HG02759 (cell line): ENCODE results near the gene SLC17A5.
A peak's percentile ranks its signal among the peaks of the same experiment; 100 is the strongest.
"Not testable (repeated sequence)": the region's sequence is repeated elsewhere in the genome, so short reads cannot be mapped to it uniquely, and the experiment has no call there.

ENCODE experiments used
- ATAC-seq: cut with Tn5 transposase; IDR thresholded peaks from one replicate; pipeline ENCODE4 v1.9.1; 2021; ENCODE audit warnings: mild to moderate bottlenecking, moderate library complexity; ENCODE audit not compliant: unreplicated experiment

Gene SLC17A5, protein sequence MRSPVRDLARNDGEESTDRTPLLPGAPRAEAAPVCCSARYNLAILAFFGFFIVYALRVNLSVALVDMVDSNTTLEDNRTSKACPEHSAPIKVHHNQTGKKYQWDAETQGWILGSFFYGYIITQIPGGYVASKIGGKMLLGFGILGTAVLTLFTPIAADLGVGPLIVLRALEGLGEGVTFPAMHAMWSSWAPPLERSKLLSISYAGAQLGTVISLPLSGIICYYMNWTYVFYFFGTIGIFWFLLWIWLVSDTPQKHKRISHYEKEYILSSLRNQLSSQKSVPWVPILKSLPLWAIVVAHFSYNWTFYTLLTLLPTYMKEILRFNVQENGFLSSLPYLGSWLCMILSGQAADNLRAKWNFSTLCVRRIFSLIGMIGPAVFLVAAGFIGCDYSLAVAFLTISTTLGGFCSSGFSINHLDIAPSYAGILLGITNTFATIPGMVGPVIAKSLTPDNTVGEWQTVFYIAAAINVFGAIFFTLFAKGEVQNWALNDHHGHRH

DNA sequence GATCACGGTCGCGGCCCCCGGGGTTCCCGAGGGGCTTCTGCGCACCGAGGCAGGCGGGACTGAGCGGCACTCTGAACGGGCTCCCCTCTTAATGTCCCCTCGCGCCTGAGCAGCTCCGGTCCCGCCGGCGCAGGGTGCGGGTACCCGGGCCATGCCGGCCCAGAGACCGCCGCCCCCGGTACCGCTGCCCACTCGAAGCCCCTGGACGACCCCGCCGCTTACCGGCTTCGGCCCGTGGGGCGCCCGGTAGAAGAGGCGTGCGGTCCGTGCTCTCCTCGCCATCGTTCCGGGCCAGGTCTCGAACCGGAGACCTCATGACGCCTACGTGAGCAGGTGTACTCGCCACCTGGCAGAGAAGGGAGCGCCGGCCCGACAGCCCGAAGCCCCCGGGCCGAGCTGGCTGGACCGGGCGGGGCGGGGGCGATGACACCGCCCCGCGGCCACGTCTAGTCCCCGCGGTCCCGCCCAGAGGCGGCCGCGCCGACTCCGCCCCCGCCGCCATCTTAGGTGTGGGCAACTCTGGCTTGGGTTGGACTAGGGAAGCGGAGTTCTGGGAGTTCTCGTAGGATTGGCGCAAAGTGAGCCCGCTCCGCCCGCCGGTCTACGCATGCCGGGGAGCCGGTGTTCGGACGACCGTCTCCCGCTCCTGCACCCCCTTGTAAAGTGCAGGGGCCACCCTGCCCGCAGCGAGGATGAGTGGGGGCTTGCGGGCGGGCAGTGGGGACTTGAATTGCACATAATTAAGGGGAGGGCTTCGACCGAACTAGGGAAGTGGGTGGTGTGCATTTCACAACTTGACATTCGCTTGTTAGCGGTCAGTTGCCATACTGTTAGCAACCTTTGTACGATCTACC lies at the start of gene SLC17A5:
Gene SLC17A5, minus strand, starts transcription at position 422 of the 854 bp plus-strand sequence. Its CDS starts 106 bp downstream, at position 316.
- peak; percentile 89 for ATAC-seq

DNA sequence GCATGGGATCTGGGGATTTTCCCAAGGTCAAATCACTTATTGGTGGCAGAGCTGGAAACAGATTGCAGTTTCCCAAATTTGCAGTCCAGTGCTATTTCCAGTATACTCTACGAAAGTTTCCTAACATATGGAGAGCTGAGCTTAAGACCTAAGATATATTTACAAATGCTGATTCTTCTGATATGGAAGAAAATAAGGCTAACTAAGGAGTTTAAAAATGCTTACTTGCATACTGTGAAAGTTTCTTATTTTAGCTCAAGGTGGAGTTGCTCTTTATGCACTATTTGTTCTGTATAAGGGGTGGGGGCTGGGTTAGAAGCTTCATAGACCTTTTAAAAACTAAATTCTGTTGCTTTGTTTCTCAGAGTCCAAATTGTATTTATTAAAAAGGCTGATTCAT lies 49.7 kb upstream of the SLC17A5 start:
- ATAC-seq = no peak

DNA sequence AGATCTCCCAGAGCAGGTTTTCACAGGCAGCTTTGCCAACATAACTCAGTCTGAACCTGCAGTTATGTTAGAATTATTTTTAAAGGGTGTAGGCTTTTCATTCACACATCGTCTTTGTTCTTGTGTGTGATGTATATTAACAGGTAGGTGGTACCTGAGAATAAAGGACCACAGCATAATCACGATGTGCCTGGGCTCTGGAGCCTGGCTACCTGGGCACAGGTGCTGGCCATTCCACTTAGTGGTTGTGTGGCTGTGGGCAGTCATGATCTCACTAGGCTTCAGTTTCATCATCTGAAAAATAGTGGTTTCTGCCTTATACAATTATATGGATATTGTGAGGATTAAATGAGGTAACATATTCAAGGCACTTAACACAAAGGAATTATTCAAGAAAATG lies 48.7 kb upstream of the SLC17A5 start:
- ATAC-seq = no peak

DNA sequence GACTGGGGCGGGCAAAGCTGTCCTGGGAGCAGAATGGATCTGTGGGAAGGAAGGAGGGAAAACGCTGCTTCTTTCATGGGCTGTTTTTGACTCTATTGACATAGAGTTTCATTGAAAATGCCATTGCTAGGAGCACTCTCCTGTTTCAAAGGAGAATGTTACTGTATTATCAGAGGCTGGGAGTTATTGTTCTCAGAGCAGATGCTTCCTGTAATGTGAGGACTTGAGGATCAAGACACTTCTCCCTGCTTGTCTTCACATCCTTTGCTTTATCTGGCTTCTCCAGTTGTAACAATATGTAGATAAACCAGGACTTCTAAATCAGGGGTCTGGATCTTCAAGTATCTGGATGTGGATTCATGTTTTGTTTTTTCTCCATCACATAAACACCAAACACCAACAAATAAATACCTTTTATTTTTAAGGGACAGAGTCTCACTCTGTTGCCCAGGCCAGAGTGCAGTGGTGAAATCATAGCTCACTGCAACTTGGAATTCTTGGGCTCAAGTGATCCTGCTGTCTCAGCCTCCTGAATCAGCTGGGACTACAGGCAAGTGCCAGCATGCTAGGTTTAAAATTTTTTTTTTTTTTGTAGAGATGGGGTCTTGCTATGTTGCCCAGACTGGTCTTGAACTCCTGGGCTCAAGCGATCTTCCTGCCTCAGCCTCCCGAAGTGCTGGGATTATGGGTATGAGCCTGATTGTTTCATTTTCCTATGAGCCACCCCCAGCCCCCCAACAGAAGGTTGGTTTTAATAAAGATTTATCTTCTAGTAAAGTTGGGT lies 46.1 kb upstream of the SLC17A5 start:
- no peak for ATAC-seq

DNA sequence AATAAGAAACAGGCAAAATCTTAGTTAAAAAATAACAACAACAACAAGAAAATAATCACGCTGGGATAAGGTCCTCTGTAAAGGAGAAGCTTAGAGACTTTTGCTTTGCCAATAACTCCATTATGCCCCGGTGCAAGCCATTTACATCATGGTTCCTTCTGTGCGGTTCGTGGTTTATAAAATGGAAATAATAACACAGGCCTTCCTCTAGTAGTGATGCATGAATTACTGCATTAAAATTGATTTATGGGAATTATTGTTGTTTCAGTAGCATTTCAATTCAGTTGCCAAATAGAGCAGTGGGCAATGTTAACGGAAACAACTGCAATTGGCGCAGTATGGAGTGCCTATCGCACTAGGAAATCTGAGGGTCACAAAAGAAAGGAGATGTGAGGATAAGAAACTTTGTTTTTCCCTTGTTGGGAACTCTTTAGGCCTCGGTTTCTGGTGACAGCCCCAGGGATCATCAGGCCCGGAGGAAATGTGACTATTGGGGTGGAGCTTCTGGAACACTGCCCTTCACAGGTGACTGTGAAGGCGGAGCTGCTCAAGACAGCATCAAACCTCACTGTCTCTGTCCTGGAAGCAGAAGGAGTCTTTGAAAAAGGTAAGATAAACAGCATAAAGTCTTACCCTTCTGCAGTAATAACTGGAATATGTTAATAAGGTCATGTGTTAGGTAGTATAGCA lies 43.3 kb upstream of the SLC17A5 start:
- ATAC-seq = peak; percentile 28

DNA sequence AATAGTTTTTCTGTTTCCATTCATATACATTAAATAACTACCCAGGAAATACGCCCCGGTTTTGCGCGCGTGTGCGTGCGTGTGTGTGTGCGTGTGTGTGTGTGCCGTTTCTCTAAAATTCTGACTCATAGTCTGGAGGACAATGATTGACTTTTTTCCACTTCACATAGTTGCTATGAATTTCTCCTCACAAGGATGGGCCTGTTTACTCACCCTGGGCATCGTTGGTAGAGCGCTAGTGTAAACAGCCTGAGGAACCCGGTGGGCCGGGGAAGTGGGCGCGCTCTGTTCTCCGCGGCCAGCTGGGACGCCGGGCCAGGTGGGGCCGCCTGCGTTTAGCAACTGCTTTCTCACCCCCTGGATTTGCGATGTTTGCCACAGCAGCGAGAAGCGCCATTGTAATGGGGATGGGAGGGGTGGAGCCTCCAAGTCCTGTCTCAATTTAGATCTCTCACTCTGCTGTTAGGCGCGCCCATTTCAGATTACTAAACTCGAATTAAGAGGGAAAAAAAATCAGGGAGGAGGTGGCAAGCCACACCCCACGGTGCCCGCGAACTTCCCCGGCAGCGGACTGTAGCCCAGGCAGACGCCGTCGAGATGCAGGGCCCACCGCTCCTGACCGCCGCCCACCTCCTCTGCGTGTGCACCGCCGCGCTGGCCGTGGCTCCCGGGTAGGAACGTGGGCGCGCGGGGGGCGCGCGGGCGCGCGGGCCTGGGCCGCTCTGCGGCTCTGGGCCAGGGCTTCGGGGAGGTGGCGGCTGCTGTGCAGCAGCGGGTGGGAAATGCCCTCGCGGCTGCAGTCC lies 42.0 kb upstream of the SLC17A5 start, which contains the start of gene CD109:
Gene CD109, plus strand, starts transcription at position 585 of the 803 bp plus-strand sequence. Its CDS starts 13 bp downstream, at position 598.
- peak; percentile 62 for ATAC-seq

DNA sequence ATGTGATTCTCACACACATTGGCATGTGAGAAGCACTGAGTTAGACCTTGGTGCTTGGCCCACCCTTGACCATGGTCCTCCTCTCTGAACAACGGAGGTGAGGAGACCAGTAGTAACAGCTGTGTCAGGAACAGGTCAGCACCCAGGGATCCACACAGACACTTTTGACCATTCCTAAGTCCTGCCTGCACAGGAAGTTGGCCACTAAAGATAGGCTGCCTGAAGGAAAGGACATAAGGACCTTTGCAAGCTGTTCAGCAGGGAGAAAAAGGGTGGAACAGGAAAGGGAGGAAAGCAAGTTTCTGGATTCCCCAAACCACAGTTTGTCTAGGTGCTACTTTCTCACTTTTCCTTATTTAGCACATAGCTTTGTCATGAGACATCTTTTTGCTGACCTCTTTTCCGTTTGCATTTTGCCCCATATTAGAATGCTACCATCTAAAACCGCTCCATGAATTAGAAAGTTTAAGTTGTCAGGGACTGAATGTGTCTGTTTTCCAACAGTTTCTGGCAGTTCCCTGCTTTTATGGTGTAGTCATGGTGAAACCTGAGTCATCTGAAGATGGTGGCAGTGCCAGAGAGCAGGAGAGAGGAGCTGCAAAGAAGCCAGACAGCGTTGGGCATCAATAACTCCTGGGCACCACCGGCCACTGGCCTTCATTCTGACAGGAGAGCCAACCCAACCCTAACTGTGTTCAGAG lies 41.1 kb upstream of the SLC17A5 start:
- no peak for ATAC-seq

DNA sequence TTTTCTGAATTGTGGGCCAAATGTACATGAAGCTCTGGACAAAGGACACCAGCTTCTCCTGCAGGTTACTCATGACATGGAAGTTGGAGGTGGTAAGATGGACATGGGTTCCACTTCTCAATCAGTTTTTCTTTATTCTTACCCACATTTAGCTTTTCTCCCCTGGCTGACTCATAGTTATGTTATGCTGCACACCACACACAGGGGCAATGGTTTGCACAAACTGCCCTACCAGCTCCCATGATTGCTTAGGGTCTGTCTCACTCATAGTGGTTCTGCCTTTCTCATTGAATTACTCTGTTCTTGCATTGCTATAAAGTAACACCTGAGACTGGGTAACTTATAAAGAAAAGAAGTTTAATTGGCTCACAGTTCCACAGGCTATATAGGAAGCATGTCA lies 37.7 kb upstream of the SLC17A5 start:
- no peak for ATAC-seq

DNA sequence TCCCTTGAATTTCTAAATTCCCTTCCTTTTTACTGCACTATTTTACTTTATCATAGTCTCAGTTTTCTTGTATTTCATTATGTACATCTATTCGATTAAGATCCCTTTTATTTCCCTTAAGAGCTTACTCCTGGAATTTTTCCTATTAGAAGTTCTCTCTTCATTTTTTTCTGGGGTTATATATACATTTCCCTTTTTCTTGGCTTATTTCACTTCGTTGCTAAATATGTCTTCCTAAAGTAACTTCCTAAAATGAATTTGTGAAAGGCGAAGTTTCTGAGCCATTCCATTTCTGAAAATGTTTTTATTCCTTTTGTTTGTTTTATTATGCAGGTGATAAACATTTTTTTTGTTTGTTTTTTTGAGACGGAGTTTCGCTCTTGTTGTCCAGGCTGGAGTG lies 36.3 kb upstream of the SLC17A5 start:
- no peak for ATAC-seq

DNA sequence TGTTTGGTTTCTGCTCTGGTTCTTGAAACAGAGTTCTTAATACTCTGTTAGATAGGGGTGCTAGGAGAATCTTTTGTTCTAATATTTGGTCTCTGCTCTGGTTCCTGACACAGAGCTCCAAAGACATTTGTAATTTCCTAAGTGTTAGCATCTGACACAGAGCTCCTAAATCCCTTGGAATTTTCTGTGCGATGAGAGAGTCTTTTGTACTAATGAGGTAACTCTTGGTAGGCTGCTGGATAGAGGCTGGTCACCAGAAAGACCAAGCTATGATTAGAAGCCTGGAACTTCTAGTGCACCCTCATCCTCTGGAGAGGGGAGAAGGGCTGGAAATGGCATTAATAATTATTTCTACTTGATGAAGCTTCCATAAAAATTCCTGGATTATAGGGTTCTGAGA lies 34.6 kb upstream of the SLC17A5 start:
- ATAC-seq = no peak

DNA sequence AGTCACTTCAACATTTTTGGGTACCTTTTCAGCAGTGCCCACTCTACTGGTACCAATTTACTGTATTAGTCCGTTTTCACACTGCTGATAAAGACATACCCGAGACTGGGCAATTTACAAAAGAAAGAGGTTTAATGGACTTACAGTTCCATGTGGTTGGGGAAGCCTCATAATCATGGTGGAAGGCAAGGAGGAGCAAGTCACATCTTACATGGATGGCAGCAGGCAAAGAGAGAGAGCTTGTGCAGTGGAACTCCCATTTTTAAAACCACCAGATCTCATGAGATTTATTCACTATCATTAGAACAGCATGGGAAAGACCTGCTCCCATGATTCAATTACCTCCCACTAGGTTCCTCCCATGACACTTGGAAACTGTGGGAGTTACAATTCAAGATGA lies 29.8 kb upstream of the SLC17A5 start:
- ATAC-seq = not testable (repeated sequence)

DNA sequence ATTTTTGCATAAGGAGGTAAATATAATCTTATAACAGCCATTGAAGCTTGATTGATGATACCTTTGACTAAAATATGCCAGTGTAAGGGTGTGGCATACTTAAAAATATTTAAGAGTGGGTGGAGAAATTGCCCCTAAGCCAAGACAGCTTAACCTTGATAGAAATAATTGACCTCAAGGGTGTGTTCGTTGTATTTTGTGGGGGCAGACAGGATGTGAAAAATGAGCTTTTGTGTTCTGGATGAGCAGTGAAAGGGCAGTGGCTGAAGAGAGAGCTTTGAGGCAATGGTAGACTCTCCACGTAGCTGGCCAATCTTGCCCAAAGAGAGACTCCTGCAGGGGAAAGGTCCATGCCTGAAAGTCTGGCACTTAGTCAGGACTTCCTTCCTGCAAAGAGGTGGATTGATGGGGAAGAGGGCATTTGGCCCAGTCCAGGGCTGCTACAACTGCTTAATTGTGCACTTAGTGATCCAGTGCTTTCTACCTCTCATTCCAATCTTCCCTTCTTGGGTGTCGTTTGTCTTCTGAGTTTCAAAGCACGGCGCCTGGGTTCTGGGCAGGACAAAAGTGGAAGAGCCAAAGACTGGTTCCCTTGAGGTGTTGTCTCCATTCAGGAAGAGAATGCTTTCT lies 26.6 kb upstream of the SLC17A5 start:
- no peak for ATAC-seq

DNA sequence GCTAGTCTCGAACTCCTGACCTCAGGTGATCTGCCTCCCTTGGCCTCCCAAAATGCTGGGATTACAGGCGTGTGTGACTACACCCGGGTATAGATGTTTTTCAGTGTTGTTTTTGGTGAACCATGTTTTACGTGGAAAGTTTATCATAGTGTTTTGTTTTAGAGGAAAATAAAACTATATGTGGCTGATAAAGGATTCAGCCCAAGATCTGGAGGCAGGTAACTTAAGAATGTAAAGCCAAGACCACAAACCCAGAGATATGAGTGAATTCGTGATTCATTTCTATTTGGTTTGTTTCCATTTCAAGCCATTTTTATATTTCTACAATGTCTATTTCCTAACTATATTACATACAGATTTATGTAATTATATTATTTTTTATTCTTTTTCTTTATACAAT lies 26.1 kb upstream of the SLC17A5 start:
- not testable (repeated sequence) for ATAC-seq

DNA sequence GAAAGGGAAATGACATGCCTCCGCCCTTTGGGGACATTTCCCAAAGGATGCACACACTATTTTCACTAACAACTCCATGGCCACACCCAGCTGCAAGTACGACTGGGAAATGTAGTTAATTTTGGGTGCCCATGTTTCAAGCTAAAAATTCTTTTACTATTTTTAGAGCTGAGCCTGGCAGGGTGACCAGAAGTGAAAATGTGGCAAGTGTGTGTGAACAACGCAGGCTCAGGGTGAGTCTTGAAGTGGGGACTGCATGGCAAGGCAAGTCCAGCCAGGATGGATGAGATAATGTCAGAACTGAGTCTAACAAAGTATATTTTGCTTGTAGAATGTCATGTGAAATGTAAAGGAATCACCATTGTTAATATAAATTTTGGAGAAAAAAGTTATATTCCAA lies 25.2 kb upstream of the SLC17A5 start:
- ATAC-seq = no peak

DNA sequence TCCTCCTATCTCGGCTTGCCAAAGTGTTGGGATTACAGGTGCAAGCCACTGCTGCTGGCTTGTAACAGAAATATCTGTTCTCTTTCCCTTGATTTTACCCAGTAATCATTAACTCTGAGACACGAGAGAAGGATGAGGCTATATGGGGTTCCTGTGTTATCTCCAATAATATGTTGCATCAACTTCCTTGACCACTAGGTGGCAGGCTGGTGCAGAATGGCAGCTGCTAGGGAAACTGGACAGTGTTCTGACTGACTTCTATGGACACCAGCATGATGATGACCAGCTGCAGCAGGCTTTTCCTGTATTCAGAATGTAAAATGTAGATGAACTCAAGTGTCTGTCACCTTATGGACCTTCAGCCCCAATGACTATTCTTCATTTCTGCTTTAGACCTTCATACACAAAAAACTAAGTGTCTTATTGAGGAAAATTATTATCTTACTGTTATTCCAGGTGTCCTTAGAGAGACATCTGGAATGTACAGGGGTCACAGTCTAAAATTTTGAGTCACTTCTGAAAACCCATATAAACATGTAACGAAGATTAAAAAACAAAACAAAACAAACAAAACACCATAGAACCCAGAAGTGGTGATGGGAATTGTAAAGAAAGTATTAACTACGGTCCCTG lies 21.8 kb upstream of the SLC17A5 start:
- ATAC-seq = peak; percentile 97

DNA sequence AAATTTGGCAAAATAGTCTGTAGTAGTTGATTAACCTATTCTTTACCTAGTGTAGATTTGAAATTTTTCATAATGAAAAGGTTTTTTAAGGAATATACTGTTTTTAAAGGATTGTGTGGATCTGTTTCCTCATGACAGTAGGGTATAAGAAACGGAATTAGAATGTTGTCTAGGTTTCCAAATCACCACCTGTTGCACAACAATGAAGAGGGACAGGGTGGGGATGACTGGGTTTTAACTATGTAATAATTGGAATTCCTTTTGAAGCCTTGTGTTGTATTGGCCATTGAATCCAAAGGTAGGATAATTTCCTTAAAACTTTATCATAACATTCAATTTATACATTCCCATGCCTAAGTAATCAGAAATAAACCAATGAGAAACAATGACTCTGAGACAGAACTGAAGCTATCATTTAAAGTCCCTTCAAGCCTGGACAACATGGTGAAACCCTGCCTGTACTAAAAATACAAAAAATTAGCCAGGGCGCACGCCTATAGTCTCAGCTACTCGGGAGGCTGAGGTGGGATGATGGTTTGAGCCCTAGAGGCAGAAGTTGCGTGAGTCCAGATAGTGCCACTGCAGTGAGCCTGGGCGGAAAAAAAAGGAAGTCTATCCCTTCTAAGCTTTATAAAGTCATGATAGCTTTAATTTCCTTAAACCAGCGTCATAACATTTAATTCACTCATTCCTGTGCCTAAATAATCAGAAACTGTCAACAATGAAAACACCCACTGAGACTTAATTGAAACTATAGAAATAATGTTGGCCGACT lies 18.3 kb upstream of the SLC17A5 start:
- ATAC-seq = no peak

DNA sequence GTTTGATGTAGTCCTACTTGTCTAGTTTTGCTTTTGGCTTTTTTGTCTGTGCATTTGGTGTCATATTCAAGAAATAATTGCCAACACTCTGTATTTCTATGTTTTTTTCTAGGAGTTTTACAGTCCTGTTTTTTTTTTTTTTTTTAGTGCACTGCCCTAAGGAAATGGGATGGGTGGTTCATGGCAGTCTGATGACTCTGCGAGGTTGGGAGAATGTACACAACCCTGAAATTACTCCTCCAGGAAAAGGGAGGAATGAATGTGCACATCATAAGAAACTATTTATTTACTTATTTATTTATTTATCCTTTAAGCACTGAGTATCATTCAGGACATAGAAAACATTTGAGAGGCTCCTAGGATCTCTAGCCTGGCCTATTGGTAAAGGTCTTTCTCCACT lies 15.2 kb upstream of the SLC17A5 start:
- no peak for ATAC-seq
